SU-DHL-6 (cell line): ENCODE results near the gene CDH24.
A peak's percentile ranks its signal among the peaks of the same experiment; 100 is the strongest.

Experiments used
- H2AFZ ChIP-seq: fragments of 200-600 bp; sonication (generic); 2 replicates; pipeline ENCODE4 v1.6.1; 2014; ENCODE audit warnings: low read depth, mild to moderate bottlenecking, moderate library complexity, mixed read lengths, antibody characterized with exemption, low read length; ENCODE audit not compliant: severe bottlenecking
- H3F3A ChIP-seq: fragments of 200-600 bp; shearing (Covaris generic); 2 replicates; pipeline ENCODE4 v1.6.0; 2016; ENCODE audit warnings: antibody characterized with exemption, mild to moderate bottlenecking; ENCODE audit not compliant: insufficient read depth
- H3K27ac ChIP-seq: fragments of 200-600 bp; sonication (generic); 2 replicates; pipeline ENCODE4 v1.5.1; 2016; ENCODE audit warnings: low read depth, mild to moderate bottlenecking, low read length, moderate library complexity, mixed read lengths
- H3K27me3 ChIP-seq: fragments of 200-600 bp; sonication (generic), shearing (Covaris generic); 2 replicates; pipeline ENCODE4 v1.6.0; 2014; ENCODE audit warnings: mild to moderate bottlenecking, low read length
- H3K36me3 ChIP-seq: fragments of 200-600 bp; sonication (generic); 2 replicates; pipeline ENCODE4 v1.6.1; 2014; ENCODE audit warnings: mild to moderate bottlenecking, low read length, mixed read lengths
- H3K4me2 ChIP-seq: fragments of 300-600, 200-600 bp; shearing (Covaris generic), sonication (generic); 2 replicates; pipeline ENCODE4 v1.6.0; 2014; ENCODE audit warnings: low read length, low read depth, mild to moderate bottlenecking; ENCODE audit not compliant: poor library complexity, severe bottlenecking
- H3K4me3 ChIP-seq: fragments of 200-600 bp; sonication (generic); 2 replicates; pipeline ENCODE4 v1.5.1; 2014; ENCODE audit warnings: antibody characterized with exemption, low read length, mild to moderate bottlenecking, mixed read lengths; ENCODE audit not compliant: insufficient read depth, poor library complexity, severe bottlenecking
- H3K79me2 ChIP-seq: fragments of 200-600 bp; sonication (generic); 2 replicates; pipeline ENCODE4 v1.6.1; 2014; ENCODE audit warnings: mild to moderate bottlenecking, low read length, moderate library complexity; ENCODE audit not compliant: insufficient read depth
- H3K9ac ChIP-seq: fragments of 200-600 bp; sonication (generic); 2 replicates; pipeline ENCODE4 v1.7.0; 2014; ENCODE audit warnings: mild to moderate bottlenecking, low read length
- H3K9me2 ChIP-seq: fragments of 200-600 bp; sonication (generic); replicated peaks from 2 replicates; pipeline ENCODE4 v1.6.1; 2014; ENCODE audit warnings: low read length; ENCODE audit not compliant: insufficient read depth
- H3K9me3 ChIP-seq: fragments of 200-600 bp; sonication (generic); 2 replicates; pipeline ENCODE4 v1.6.1; 2014; ENCODE audit warnings: low read length, mixed read lengths; ENCODE audit not compliant: insufficient read depth
- H4K20me1 ChIP-seq: fragments of 200-600 bp; sonication (generic); 2 replicates; pipeline ENCODE4 v1.6.1; 2014; ENCODE audit warnings: low read depth, mild to moderate bottlenecking, antibody characterized with exemption, low read length, moderate library complexity, mixed read lengths
- EZH2phosphoT487 ChIP-seq: fragments of 200-600 bp; sonication (generic), shearing (Covaris generic); conservative IDR thresholded peaks from 2 replicates; pipeline ENCODE4 v1.6.1; 2018; ENCODE audit warnings: mild to moderate bottlenecking, antibody characterized with exemption, low read length, moderate library complexity, mixed read lengths
- TF ChIP-seq, protein P1 (sequence below): fragments of 200-600 bp; sonication (generic); IDR thresholded peaks from one replicate; pipeline ENCODE4 v1.5.1; 2017; ENCODE audit warnings: antibody characterized with exemption, mild to moderate bottlenecking, low read length, moderate library complexity; ENCODE audit not compliant: insufficient read depth, poor library complexity, severe bottlenecking

The CDH24 gene

DNA sequence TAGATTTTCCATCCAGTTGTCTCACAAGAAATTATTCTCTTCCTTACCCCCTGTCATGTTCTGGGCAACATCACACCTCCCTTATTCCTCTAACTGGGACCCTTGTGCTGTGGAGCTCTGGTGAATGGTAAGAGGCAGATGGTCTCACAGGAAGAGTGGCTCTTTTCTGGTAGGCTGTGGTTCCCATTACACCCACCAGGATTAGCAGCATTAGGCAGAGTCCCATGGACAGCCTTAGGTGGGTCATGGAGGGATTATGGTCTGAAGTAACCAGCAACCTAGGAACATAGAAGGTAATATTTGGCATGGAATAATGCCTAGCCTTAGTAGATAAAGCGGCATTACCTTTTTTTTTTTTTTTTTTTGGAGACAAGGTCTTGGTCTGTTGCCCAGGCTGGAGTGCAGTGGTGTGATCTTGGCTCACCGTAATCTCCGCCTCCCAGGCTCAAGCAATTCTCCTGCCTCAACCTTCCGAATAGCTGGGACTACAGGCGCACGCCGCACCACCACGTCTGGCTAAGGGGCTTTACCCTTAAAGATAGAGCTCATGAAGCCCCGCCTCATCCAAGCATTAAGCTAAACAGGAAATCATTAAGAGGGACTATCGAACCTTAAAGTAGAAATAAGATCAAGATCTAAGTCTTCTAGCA, 42.0 kb upstream of the CDH24 start:
- H3K9ac ChIP-seq = no peak overlapping the region
- no peaks in the 10 kb centered on the region for H3K9me2 ChIP-seq
- H3K4me3 ChIP-seq = no peak overlapping the region
- peaks cover 19% of the 10 kb centered on the region for H3K79me2 ChIP-seq
- no peak overlapping the region for H2AFZ ChIP-seq
- no peaks in the 10 kb centered on the region for H3K27me3 ChIP-seq
- no peak overlapping the region for H3K27ac ChIP-seq
- H3F3A ChIP-seq = no peaks in the 10 kb centered on the region
- no peaks in the 10 kb centered on the region for H3K36me3 ChIP-seq
- H3K9me3 ChIP-seq = no peaks in the 10 kb centered on the region
- TF ChIP-seq EZH2phosphoT487 = no peak
- H4K20me1 ChIP-seq = no peaks in the 10 kb centered on the region
- no peak overlapping the region for H3K4me2 ChIP-seq

DNA sequence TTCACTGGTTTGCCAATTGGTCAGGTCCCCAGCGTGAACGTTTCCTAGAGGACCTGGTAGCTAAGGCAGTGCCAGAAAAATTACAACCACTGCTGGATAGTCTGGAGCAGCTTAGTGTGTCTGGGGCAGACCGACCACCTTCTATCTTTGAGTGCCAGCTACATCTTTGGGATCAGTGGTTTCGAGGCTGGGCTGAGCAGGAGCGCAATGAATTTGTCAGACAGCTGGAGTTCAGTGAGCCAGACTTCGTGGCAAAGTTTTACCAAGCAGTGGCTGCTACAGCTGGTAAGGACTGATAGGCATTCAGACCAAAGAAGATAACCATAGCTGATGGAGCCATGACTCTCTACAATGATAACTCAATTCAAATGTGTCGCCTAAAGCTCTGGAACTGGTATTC, 40.5 kb upstream of the CDH24 start:
- Histone ChIP-seq H3K36me3 (peaks cover 2% of the 10 kb centered on the region; the same call in 1 of the 2 replicates), H3K9me3 (no peaks in the 10 kb centered on the region), H3K79me2 (peaks cover 34% of the 10 kb centered on the region), H4K20me1 (peaks cover 15% of the 10 kb centered on the region), H3K9me2 (no peaks in the 10 kb centered on the region), H3K4me3 (no peak overlapping the region), H3K9ac (no peak overlapping the region), H2AFZ (no peak overlapping the region), H3K4me2 (no peak overlapping the region), H3F3A (no peaks in the 10 kb centered on the region), H3K27ac (no peak overlapping the region), H3K27me3 (no peaks in the 10 kb centered on the region)
- no peak for TF ChIP-seq EZH2phosphoT487
- TF ChIP-seq, protein P1, sequence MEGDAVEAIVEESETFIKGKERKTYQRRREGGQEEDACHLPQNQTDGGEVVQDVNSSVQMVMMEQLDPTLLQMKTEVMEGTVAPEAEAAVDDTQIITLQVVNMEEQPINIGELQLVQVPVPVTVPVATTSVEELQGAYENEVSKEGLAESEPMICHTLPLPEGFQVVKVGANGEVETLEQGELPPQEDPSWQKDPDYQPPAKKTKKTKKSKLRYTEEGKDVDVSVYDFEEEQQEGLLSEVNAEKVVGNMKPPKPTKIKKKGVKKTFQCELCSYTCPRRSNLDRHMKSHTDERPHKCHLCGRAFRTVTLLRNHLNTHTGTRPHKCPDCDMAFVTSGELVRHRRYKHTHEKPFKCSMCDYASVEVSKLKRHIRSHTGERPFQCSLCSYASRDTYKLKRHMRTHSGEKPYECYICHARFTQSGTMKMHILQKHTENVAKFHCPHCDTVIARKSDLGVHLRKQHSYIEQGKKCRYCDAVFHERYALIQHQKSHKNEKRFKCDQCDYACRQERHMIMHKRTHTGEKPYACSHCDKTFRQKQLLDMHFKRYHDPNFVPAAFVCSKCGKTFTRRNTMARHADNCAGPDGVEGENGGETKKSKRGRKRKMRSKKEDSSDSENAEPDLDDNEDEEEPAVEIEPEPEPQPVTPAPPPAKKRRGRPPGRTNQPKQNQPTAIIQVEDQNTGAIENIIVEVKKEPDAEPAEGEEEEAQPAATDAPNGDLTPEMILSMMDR = no peak

- peak within 1 kb of the TSS; percentile 94 for H3K4me2 ChIP-seq
- no peaks in the 10 kb centered on the region for H3K9me2 ChIP-seq
- peak within 1 kb of the TSS; percentile 70 for H3K27ac ChIP-seq
- H4K20me1 ChIP-seq = peaks cover 21% of the 10 kb centered on the region
- H3K4me3 ChIP-seq = peak within 1 kb of the TSS; percentile 97
- peaks cover 14% of the 10 kb centered on the region for H3K36me3 ChIP-seq
- H3F3A ChIP-seq = no peaks in the 10 kb centered on the region
- H3K27me3 ChIP-seq = no peaks in the 10 kb centered on the region
- H3K9ac ChIP-seq = peak within 1 kb of the TSS; percentile 85
- H3K79me2 ChIP-seq = peaks cover 47% of the 10 kb centered on the region
- TF ChIP-seq, protein P1 = no peak
- no peak for TF ChIP-seq EZH2phosphoT487
- no peaks in the 10 kb centered on the region for H3K9me3 ChIP-seq
- H2AFZ ChIP-seq = peak within 1 kb of the TSS; percentile 72
Observed at GRCh38 chr14:23095196-23096108, 38.1 kb upstream of the CDH24 start, which contains the start of gene C14orf119. Gene C14orf119, plus strand, starts transcription at chr14:23095505. Its CDS starts 2,154 bp downstream, at chr14:23097659.
